ENCODE data around the gene PPM1L. TPM values are rescaled to one million over a fixed set of nuclear protein-coding genes. Genes with fewer than 3 reads are reported as not detected.

The PPM1L gene
- total and polyA plus RNA-seq, 2 of the 13 experiments (the other 11 are each of a cell fraction or from before 2014, with no cell fraction given): 0.22 to 1.4 TPM

- TF ChIP-seq HINFP (CRISPR knock-in tag; IDR thresholded peaks at IDR 0.05; ENCODE audit: low read depth) (no peak), TCF12 (IDR thresholded peaks at IDR 0.05) (no peak), TCF12 (CRISPR knock-in tag; IDR thresholded peaks at IDR 0.05) (no peak), ZNF576 (CRISPR knock-in tag; IDR thresholded peaks at IDR 0.05) (no peak), ZNF407 (CRISPR knock-in tag; IDR thresholded peaks at IDR 0.05; ENCODE audit: not compliant biosample characterization) (peak; percentile 47), ZNF33A (CRISPR knock-in tag; IDR thresholded peaks at IDR 0.05; ENCODE audit: borderline replicate concordance) (no peak), PAXIP1 (CRISPR knock-in tag; conservative IDR thresholded peaks at IDR 0.05) (no peak; the same call in 1 of the 2 replicates), RNF219 (CRISPR knock-in tag; IDR thresholded peaks at IDR 0.05) (no peak), BCL6 (CRISPR knock-in tag; IDR thresholded peaks at IDR 0.05) (peak; percentile 76), NCOR1 (IDR thresholded peaks at IDR 0.05; ENCODE audit: borderline replicate concordance, low read length) (no peak)
Measured at GRCh38 chr3:160754855-160755747, 930 bp upstream of the PPM1L start (continued).

All from HepG2 (cell line).